PC-3 (cell line): ENCODE data around the gene DPM1. TPM values are rescaled to one million over a fixed set of nuclear protein-coding genes. Genes with fewer than 3 reads are reported as not detected.

Experiments used
- ATAC-seq: fragments of 200-7000 bp; cut with Tn5 transposase; 2 replicates; pipeline ENCODE4 v1.9.1; 2020; ENCODE audit warnings: mild to moderate bottlenecking, moderate library complexity
- BruUV-seq: library from RNA; stranded (reverse); fragments of 400-500 nt; replicated peaks from 2 replicates; lab custom pipeline; 2021; lab: Mats Ljungman, UMichigan
- CTCF ChIA-PET: fragments of 300-600 bp; sonication (Branson Sonifier 250); formaldehyde crosslinking; loops from one replicate; lab custom pipeline; 2022; ENCODE audit warnings: antibody characterized with exemption; lab: Charles Lee
- POLR2A ChIA-PET: fragments of 300-600 bp; sonication (Branson Sonifier 250); formaldehyde crosslinking; loops from one replicate; lab custom pipeline; 2022; ENCODE audit warnings: antibody characterized with exemption; ENCODE audit not compliant: unreplicated experiment; lab: Charles Lee
- DNase-seq: peaks from one replicate; pipeline ENCODE4 v3.0.0-alpha.2; 2015
- H2AFZ ChIP-seq: fragments of 300-600 bp; sonication (generic); 2 replicates; pipeline ENCODE4 v1.6.0; 2016; ENCODE audit warnings: antibody characterized with exemption, low read length
- H3F3A ChIP-seq: fragments of 300-600 bp; sonication (generic); one replicate; pipeline ENCODE4 v1.6.0; 2017; ENCODE audit warnings: antibody characterized with exemption, low read length, control low read depth, mild to moderate bottlenecking; ENCODE audit not compliant: unreplicated experiment
- H3K27ac ChIP-seq: fragments of 300-600 bp; sonication (generic); 2 replicates; pipeline ENCODE4 v1.5.1; 2016; ENCODE audit warnings: mild to moderate bottlenecking, low read length
- H3K27me3 ChIP-seq: fragments of 300-600 bp; sonication (generic); 2 replicates; pipeline ENCODE4 v1.6.1; 2016; ENCODE audit warnings: low read length, mixed read lengths
- H3K36me3 ChIP-seq: fragments of 300-600 bp; sonication (generic); 2 replicates; pipeline ENCODE4 v1.6.1; 2016; ENCODE audit warnings: low read depth, mixed run types, low read length, mixed read lengths
- H3K4me1 ChIP-seq: fragments of 300-600 bp; sonication (generic); 2 replicates; pipeline ENCODE4 v1.5.1; 2016; ENCODE audit warnings: low read length; ENCODE audit not compliant: insufficient read depth
- H3K4me2 ChIP-seq: fragments of 300-600 bp; sonication (generic); 2 replicates; pipeline ENCODE4 v1.6.0; 2016; ENCODE audit warnings: low read length
- H3K4me3 ChIP-seq: fragments of 300-600 bp; sonication (generic); 2 replicates; pipeline ENCODE4 v1.5.1; 2016; ENCODE audit warnings: mild to moderate bottlenecking, low read length, mixed read lengths
- H3K79me2 ChIP-seq: fragments of 300-600 bp; sonication (generic); 2 replicates; pipeline ENCODE4 v1.6.1; 2017; ENCODE audit warnings: low read length, mixed read lengths
- H3K9ac ChIP-seq: fragments of 300-600 bp; sonication (generic); 2 replicates; pipeline ENCODE4 v1.6.0; 2016; ENCODE audit warnings: mild to moderate bottlenecking, low read length
- H3K9me2 ChIP-seq: fragments of 300-600 bp; sonication (generic); replicated peaks from 2 replicates; pipeline ENCODE4 v1.6.1; 2016; ENCODE audit warnings: mixed run types, low read length, mixed read lengths
- H3K9me3 ChIP-seq: fragments of 300-600 bp; sonication (generic); 2 replicates; pipeline ENCODE4 v1.6.1; 2016; ENCODE audit warnings: low read length, mixed read lengths
- H4K20me1 ChIP-seq: fragments of 300-600 bp; sonication (generic); 2 replicates; pipeline ENCODE4 v1.6.1; 2016; ENCODE audit warnings: low read length, mixed read lengths
- EZH2 ChIP-seq: fragments of 300-600 bp; sonication (generic); IDR thresholded peaks from one replicate; pipeline ENCODE4 v1.6.1; 2017; ENCODE audit warnings: antibody characterized with exemption, mild to moderate bottlenecking, low read length; ENCODE audit not compliant: unreplicated experiment
- EZH2phosphoT487 ChIP-seq: fragments of 300-600 bp; sonication (generic); IDR thresholded peaks from 2 replicates; pipeline ENCODE4 v1.6.1; 2018; ENCODE audit warnings: mild to moderate bottlenecking, antibody characterized with exemption, low read length, borderline replicate concordance
- intact Hi-C: fragments of 100-400 bp; cut with micrococcal nuclease; formaldehyde crosslinking; loops from 2 replicates; pipeline ENCODE4 v1.9.0; 2023
- total RNA-seq: library from RNA; depleted of rRNA; stranded (reverse); fragments of >200 nt; gene quantifications from 2 replicates; pipeline ENCODE4 v1.2.3, GENCODE V29; 2014
- TF ChIP-seq, protein P1 (sequence below): fragments of 300-600 bp; sonication (generic); conservative IDR thresholded peaks from 2 replicates; pipeline ENCODE4 v1.5.1; 2017; ENCODE audit warnings: antibody characterized with exemption, low read depth, mild to moderate bottlenecking, low read length

DPM1 gene
- total RNA-seq, 1 experiment from 2014 or later: 87.0 TPM

DNA sequence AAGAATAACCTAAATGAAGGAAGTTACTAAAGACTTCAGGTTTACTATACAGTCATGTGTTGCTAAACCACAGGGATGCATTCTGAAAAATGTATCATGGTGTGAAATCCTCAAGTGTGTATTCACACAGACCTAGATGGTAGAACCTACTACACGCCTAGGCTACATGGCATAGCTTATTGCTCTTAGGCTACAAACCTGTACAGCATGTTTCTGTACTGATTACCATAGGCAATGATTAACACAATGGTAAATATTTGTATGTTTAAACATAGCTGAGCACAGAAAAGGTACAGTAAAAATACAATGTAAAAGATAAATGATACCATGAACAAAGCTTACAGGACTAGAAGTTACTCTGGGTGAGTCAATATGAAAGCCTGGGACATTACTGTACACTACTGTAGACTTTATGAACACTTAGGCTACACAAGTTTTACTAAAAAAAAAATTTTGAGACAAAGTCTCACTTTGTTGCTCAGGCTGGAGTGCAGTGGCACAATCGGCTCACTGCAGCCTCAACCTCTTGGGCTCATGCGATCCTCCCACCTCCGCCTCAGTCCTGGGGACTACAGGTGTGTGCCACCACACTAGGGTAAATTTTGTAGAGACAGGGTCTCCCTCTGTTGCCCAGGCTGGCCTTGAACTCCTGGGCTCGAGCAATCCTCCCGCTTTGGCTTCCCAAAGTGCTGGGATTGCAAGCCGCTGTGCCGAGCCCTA is 63.1 kb downstream of the DPM1 start:
- Histone ChIP-seq H3K27ac (no peak overlapping the region), H3K4me1 (peaks cover 4% of the 10 kb centered on the region; the same call in 1 of the 2 replicates), H3K4me2 (no peak overlapping the region), H3K4me3 (no peak overlapping the region), H3K36me3 (peaks cover 80% of the 10 kb centered on the region), H4K20me1 (peaks cover 16% of the 10 kb centered on the region), H3K9me2 (no peaks in the 10 kb centered on the region), H3K79me2 (0 out of 2 replicates have a peak, but pooled peaks cover 11% of the 10 kb centered on the region), H3K27me3 (no peaks in the 10 kb centered on the region), H3K9me3 (no peaks in the 10 kb centered on the region), H2AFZ (no peak overlapping the region), H3K9ac (no peak overlapping the region), H3F3A (no peaks in the 10 kb centered on the region)
- POLR2A ChIA-PET: interaction anchor here (0.9 kb wide), 1 partner anchor 16 kb away, joined by 10 read pairs; no protein-coding TSS in a partner anchor
- no TSS peak for BruUV-seq
- CTCF ChIA-PET: interaction anchor here (1.2 kb wide), 1 partner anchor 100 kb away, joined by 3 read pairs; the partner anchor contains the start of gene BCAS4
- intact Hi-C loops: no loop called here
- ATAC-seq (peak; percentile 51), DNase-seq (peak; percentile 16)
- TF ChIP-seq, protein P1, sequence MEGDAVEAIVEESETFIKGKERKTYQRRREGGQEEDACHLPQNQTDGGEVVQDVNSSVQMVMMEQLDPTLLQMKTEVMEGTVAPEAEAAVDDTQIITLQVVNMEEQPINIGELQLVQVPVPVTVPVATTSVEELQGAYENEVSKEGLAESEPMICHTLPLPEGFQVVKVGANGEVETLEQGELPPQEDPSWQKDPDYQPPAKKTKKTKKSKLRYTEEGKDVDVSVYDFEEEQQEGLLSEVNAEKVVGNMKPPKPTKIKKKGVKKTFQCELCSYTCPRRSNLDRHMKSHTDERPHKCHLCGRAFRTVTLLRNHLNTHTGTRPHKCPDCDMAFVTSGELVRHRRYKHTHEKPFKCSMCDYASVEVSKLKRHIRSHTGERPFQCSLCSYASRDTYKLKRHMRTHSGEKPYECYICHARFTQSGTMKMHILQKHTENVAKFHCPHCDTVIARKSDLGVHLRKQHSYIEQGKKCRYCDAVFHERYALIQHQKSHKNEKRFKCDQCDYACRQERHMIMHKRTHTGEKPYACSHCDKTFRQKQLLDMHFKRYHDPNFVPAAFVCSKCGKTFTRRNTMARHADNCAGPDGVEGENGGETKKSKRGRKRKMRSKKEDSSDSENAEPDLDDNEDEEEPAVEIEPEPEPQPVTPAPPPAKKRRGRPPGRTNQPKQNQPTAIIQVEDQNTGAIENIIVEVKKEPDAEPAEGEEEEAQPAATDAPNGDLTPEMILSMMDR: no peak
- TF ChIP-seq EZH2 (no peak), EZH2phosphoT487 (no peak)

DNA sequence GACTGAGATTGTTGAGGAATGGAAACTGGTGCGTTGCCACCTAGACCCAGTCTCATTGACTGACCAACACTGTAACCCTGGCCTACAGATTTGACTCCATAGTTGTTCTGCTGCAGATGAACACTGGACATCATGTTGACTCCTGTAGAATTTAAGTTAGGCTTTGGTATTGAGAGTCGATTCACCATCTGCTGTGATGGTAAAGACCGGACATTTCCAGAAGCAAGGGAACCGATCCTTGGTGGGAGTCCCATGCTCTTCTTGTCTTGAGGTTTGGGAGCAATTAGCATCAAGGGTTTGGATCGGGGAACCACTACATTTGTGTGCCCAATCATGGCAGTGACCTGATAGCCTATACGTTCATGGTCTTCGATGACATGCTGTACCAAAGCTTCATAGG is 64.7 kb downstream of the DPM1 start:
- ATAC-seq (no peak), DNase-seq (no peak)
- H3K9me3 ChIP-seq: no peaks in the 10 kb centered on the region
- no peaks in the 10 kb centered on the region for H3K27me3 ChIP-seq
- no peak overlapping the region for H2AFZ ChIP-seq
- H3F3A ChIP-seq: no peaks in the 10 kb centered on the region
- no TSS peak for BruUV-seq
- peaks cover 23% of the 10 kb centered on the region; the same call in 1 of the 2 replicates for H4K20me1 ChIP-seq
- H3K4me3 ChIP-seq: no peak overlapping the region
- intact Hi-C loops: loop anchor here (5.0 kb wide), 1 partner anchor 34 kb away; no protein-coding TSS in a partner anchor
- POLR2A ChIA-PET: no interaction called here
- peaks cover 7% of the 10 kb centered on the region; the same call in 1 of the 2 replicates for H3K4me1 ChIP-seq
- no peak overlapping the region for H3K27ac ChIP-seq
- H3K79me2 ChIP-seq: 0 out of 2 replicates have a peak, but pooled peaks cover 7% of the 10 kb centered on the region
- no peak overlapping the region for H3K4me2 ChIP-seq
- no peak overlapping the region for H3K9ac ChIP-seq
- TF ChIP-seq EZH2 (no peak), EZH2phosphoT487 (no peak)
- TF ChIP-seq, protein P1: no peak
- H3K9me2 ChIP-seq: no peaks in the 10 kb centered on the region
- peaks cover 79% of the 10 kb centered on the region for H3K36me3 ChIP-seq
- CTCF ChIA-PET: no interaction called here
